ENCODE data around the gene VPS26A.

VPS26A gene

DNA sequence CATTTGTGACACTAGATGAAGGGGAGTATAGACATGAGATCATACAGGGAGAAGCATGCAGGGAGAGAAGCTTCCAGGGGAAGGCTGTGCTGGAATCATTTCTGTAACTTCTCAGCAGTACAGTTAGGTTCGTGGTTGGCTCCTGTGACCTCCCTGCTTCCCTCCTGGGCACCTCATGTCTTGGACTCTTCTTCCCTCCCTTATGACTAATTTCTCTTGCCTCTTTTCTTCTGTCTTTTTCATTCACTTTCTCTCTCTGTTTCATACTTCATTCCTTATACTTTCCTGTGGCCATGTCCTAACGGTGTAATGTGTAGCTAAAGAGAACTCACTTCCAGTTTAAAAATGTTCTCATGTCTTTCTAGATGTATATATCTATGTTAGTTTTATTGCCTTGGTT is 77.1 kb downstream of the VPS26A start:
- peaks cover 31% of the 10 kb centered on the region for H3K36me3 ChIP-seq (ENCODE audit: control insufficient read depth, insufficient read depth, low read length)
- no peaks in the 10 kb centered on the region for H3K9me3 ChIP-seq (ENCODE audit: control insufficient read depth, low read length)
- no peak overlapping the region for H3K27ac ChIP-seq (ENCODE audit: insufficient read depth, low read length, poor library complexity, severe bottlenecking)
- H3K4me3 ChIP-seq (ENCODE audit: insufficient read depth, low read depth, low read length, poor library complexity, severe bottlenecking) = no peak overlapping the region
- H3K4me1 ChIP-seq (ENCODE audit: control insufficient read depth, insufficient read depth, low read length, poor library complexity, severe bottlenecking) = no peaks in the 10 kb centered on the region
- no peaks in the 10 kb centered on the region for H3K27me3 ChIP-seq (replicated peaks; ENCODE audit: control insufficient read depth, insufficient read depth, low read length, poor library complexity, severe bottlenecking)
- no peak for DNase-seq

- no peaks in the 10 kb centered on the region for H3K27me3 ChIP-seq (replicated peaks; ENCODE audit: control insufficient read depth, insufficient read depth, low read length, poor library complexity, severe bottlenecking)
- DNase-seq = no peak
- H3K9me3 ChIP-seq (ENCODE audit: control insufficient read depth, low read length) = no peaks in the 10 kb centered on the region
- H3K4me1 ChIP-seq (ENCODE audit: control insufficient read depth, insufficient read depth, low read length, poor library complexity, severe bottlenecking) = no peaks in the 10 kb centered on the region
- H3K36me3 ChIP-seq (ENCODE audit: control insufficient read depth, insufficient read depth, low read length) = peaks cover 38% of the 10 kb centered on the region
- no peak overlapping the region for H3K4me3 ChIP-seq (ENCODE audit: insufficient read depth, low read depth, low read length, poor library complexity, severe bottlenecking)
- no peak overlapping the region for H3K27ac ChIP-seq (ENCODE audit: insufficient read depth, low read length, poor library complexity, severe bottlenecking)
Measured at GRCh38 chr10:69202332-69202731, 78.4 kb downstream of the VPS26A start.

DNA sequence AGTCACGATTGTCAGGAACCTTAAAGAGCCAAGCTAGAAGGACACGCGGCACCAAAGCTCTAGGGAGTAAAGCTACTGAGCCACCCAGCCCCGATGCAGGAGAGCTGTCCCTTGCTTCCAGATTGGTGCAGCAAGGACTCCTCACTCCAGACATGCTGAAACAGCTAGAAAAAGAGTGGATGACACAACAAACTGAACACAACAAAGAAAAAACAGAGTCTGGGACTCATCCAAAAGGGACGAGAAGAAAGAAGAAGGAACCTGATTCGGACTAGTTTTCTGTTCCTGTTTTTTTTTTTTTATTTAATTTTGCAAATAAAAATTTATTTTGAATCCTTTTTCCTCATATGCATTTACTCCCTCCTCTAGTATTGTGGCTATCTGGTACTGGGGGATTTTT is 84.8 kb downstream of the VPS26A start:
- H3K36me3 ChIP-seq (ENCODE audit: control insufficient read depth, insufficient read depth, low read length) = peaks cover 33% of the 10 kb centered on the region
- no peak for DNase-seq

DNA sequence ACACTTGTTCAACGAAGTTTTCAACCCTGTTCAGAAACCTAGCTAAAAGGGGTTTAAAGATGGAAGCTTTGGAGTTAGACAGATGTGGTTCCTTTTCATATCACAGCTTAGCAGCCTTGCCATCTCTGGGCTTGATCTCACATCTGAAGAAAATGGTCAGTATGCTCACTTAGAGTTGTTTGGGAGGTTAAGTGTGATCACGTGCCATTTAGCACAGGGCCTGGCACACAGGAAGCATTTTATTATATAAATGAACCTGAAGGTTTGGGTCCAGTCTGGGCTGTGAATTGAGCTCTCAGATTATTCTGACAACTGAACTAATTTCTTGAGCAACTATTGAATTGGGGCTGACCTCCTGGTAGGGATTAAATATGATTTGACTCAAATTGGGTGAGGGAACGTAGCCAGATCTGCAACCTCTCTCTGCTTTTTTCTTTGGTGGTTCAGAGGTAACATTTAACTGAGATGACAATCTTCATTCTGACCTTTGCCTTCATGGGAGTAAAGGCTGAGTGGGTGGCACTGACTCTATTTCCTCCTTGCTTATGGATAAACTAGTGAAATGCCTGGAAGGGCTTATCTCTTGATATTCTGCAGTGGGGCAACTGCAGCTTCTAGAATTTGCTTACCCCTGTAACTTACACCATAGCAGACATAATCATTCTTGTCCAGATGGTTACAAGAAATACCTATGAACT is 86.0 kb downstream of the VPS26A start:
- no peak overlapping the region for H3K4me3 ChIP-seq (ENCODE audit: insufficient read depth, low read depth, low read length, poor library complexity, severe bottlenecking)
- H3K27me3 ChIP-seq (replicated peaks; ENCODE audit: control insufficient read depth, insufficient read depth, low read length, poor library complexity, severe bottlenecking) = no peaks in the 10 kb centered on the region
- no peaks in the 10 kb centered on the region for H3K9me3 ChIP-seq (ENCODE audit: control insufficient read depth, low read length)
- no peaks in the 10 kb centered on the region for H3K4me1 ChIP-seq (ENCODE audit: control insufficient read depth, insufficient read depth, low read length, poor library complexity, severe bottlenecking)
- H3K27ac ChIP-seq (ENCODE audit: insufficient read depth, low read length, poor library complexity, severe bottlenecking) = peak overlapping the region; percentile 0
- DNase-seq = no peak
- H3K36me3 ChIP-seq (ENCODE audit: control insufficient read depth, insufficient read depth, low read length) = peaks cover 30% of the 10 kb centered on the region

More for the DNA sequence above, 84.8 kb downstream of the VPS26A start:
- Histone ChIP-seq H3K27ac (ENCODE audit: insufficient read depth, low read length, poor library complexity, severe bottlenecking) (no peak overlapping the region), H3K9me3 (ENCODE audit: control insufficient read depth, low read length) (no peaks in the 10 kb centered on the region), H3K4me3 (ENCODE audit: insufficient read depth, low read depth, low read length, poor library complexity, severe bottlenecking) (no peak overlapping the region), H3K27me3 (replicated peaks; ENCODE audit: control insufficient read depth, insufficient read depth, low read length, poor library complexity, severe bottlenecking) (no peaks in the 10 kb centered on the region), H3K4me1 (ENCODE audit: control insufficient read depth, insufficient read depth, low read length, poor library complexity, severe bottlenecking) (no peaks in the 10 kb centered on the region)

GRCh38 chr10:69211104-69211503 is 87.1 kb downstream of the VPS26A start:
- Histone ChIP-seq H3K27me3 (replicated peaks; ENCODE audit: control insufficient read depth, insufficient read depth, low read length, poor library complexity, severe bottlenecking) (no peaks in the 10 kb centered on the region), H3K4me3 (ENCODE audit: insufficient read depth, low read depth, low read length, poor library complexity, severe bottlenecking) (no peak overlapping the region), H3K36me3 (ENCODE audit: control insufficient read depth, insufficient read depth, low read length) (peaks cover 26% of the 10 kb centered on the region), H3K27ac (ENCODE audit: insufficient read depth, low read length, poor library complexity, severe bottlenecking) (no peak overlapping the region), H3K9me3 (ENCODE audit: control insufficient read depth, low read length) (no peaks in the 10 kb centered on the region), H3K4me1 (ENCODE audit: control insufficient read depth, insufficient read depth, low read length, poor library complexity, severe bottlenecking) (peaks cover 5% of the 10 kb centered on the region)
- DNase-seq = no peak

DNA sequence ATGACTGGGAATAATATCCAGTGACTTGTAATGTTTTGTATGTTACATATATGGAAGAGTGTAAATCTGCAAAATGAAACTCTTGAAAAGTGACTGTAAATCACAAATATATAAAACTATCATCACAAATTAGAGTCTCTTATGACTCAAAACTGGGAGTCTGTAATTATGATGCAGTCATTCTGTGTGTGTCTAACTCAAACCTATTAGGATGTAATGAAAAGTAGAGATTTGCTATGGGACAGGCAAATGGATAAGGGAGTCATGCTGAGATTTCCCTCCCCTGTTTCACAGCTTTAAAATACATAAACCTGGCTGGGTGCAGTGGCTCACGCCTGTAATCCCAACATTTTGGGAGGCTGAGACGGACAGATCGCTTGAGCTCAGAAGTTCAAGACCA is 87.5 kb downstream of the VPS26A start:
- Histone ChIP-seq H3K27me3 (replicated peaks; ENCODE audit: control insufficient read depth, insufficient read depth, low read length, poor library complexity, severe bottlenecking) (no peaks in the 10 kb centered on the region), H3K36me3 (ENCODE audit: control insufficient read depth, insufficient read depth, low read length) (peaks cover 23% of the 10 kb centered on the region), H3K9me3 (ENCODE audit: control insufficient read depth, low read length) (no peaks in the 10 kb centered on the region), H3K27ac (ENCODE audit: insufficient read depth, low read length, poor library complexity, severe bottlenecking) (no peak overlapping the region), H3K4me1 (ENCODE audit: control insufficient read depth, insufficient read depth, low read length, poor library complexity, severe bottlenecking) (peaks cover 6% of the 10 kb centered on the region), H3K4me3 (ENCODE audit: insufficient read depth, low read depth, low read length, poor library complexity, severe bottlenecking) (no peak overlapping the region)
- DNase-seq = no peak

DNA sequence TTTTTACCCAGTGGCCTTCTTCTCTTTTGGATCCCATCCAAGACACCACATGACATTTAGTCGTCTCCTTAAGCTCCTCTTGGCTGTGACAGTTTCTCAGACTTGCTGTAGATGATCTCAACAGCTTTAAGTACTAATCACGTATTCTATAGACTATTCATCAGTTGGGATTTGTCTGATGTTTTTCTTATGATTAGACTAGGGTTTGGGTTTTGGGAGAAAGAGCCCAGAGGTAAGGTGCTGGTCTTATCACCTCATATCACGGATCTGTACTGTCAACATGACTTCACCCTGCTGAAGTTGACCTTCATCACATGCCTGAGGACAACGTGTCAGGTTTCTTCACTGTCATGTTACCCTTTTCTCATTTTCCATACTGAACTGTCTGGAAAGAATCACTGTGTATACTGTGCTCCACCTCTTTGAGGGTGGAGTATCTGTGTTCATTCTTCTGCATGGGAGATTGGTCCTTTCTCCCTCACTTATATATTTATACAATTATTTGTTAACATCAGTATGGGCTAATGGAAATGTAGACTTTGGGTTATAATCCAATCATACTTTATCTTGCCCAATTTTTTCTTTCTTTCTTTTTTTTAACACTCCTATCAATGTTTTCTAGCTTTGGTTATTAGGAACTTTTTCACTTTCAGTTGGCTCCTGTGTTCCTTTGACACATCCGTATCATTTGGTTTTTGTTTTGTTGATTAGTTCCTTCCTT is 89.8 kb downstream of the VPS26A start:
- H3K27ac ChIP-seq (ENCODE audit: insufficient read depth, low read length, poor library complexity, severe bottlenecking) = no peak overlapping the region

DNA sequence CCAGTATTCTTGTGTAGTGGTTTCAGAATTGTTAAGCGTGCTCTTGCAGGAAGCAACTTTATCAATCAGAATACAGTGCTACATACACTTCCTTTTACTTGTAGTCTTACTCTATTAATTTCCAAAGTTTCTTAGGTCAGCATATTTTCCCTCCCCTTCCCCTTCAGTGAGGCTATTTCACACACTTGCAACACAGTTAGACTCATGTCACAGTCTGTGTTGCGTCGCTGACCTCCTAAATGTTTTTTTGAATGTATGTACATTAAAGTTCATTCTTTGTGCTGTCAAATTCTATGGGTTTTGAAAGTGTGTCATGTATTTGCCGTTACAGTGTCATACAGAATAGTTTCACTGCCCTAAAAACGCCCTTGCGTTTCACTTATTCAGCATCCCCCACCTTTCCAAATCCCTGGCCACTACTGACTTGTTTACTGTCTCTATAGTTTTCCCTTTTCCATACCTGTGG is 90.7 kb downstream of the VPS26A start:
- DNase-seq = no peak
- H3K36me3 ChIP-seq (ENCODE audit: control insufficient read depth, insufficient read depth, low read length) = no peaks in the 10 kb centered on the region
- peaks cover 6% of the 10 kb centered on the region for H3K4me1 ChIP-seq (ENCODE audit: control insufficient read depth, insufficient read depth, low read length, poor library complexity, severe bottlenecking)
- H3K27me3 ChIP-seq (replicated peaks; ENCODE audit: control insufficient read depth, insufficient read depth, low read length, poor library complexity, severe bottlenecking) = no peaks in the 10 kb centered on the region
- no peak overlapping the region for H3K4me3 ChIP-seq (ENCODE audit: insufficient read depth, low read depth, low read length, poor library complexity, severe bottlenecking)
- H3K9me3 ChIP-seq (ENCODE audit: control insufficient read depth, low read length) = no peaks in the 10 kb centered on the region
- H3K27ac ChIP-seq (ENCODE audit: insufficient read depth, low read length, poor library complexity, severe bottlenecking) = no peak overlapping the region

More for the DNA sequence above, 89.8 kb downstream of the VPS26A start:
- Histone ChIP-seq H3K4me3 (ENCODE audit: insufficient read depth, low read depth, low read length, poor library complexity, severe bottlenecking) (no peak overlapping the region), H3K9me3 (ENCODE audit: control insufficient read depth, low read length) (no peaks in the 10 kb centered on the region), H3K4me1 (ENCODE audit: control insufficient read depth, insufficient read depth, low read length, poor library complexity, severe bottlenecking) (peaks cover 6% of the 10 kb centered on the region), H3K27me3 (replicated peaks; ENCODE audit: control insufficient read depth, insufficient read depth, low read length, poor library complexity, severe bottlenecking) (no peaks in the 10 kb centered on the region), H3K36me3 (ENCODE audit: control insufficient read depth, insufficient read depth, low read length) (peaks cover 3% of the 10 kb centered on the region)
- no peak for DNase-seq

GRCh38 chr10:69215405-69216171 is 91.6 kb downstream of the VPS26A start:
- peaks cover 6% of the 10 kb centered on the region for H3K4me1 ChIP-seq (ENCODE audit: control insufficient read depth, insufficient read depth, low read length, poor library complexity, severe bottlenecking)
- no peaks in the 10 kb centered on the region for H3K36me3 ChIP-seq (ENCODE audit: control insufficient read depth, insufficient read depth, low read length)
- no peaks in the 10 kb centered on the region for H3K9me3 ChIP-seq (ENCODE audit: control insufficient read depth, low read length)
- no peaks in the 10 kb centered on the region for H3K27me3 ChIP-seq (replicated peaks; ENCODE audit: control insufficient read depth, insufficient read depth, low read length, poor library complexity, severe bottlenecking)
- no peak for DNase-seq
- no peak overlapping the region for H3K4me3 ChIP-seq (ENCODE audit: insufficient read depth, low read depth, low read length, poor library complexity, severe bottlenecking)
- H3K27ac ChIP-seq (ENCODE audit: insufficient read depth, low read length, poor library complexity, severe bottlenecking) = no peak overlapping the region

Data from effector memory CD4-positive, alpha-beta T cell (primary cell).